K562 (cell line): ENCODE data around the gene DYRK1B. TPM values are rescaled to one million over a fixed set of nuclear protein-coding genes. Genes with fewer than 3 reads are reported as not detected.

Experiments
- CTBP1 ChIP-seq: fragments of 450-650 bp; IDR thresholded peaks from 2 replicates; pipeline ENCODE4 v1.6.1; 2016; ENCODE audit warnings: borderline replicate concordance
- GTF2F1 ChIP-seq: IDR thresholded peaks from 2 replicates; pipeline ENCODE4 v1.6.1; 2011; ENCODE audit warnings: low read depth, low read length, improper control_type of control experiment
- HNRNPLL ChIP-seq: fragments of 200-400 bp; formaldehyde crosslinking; IDR thresholded peaks from 2 replicates; pipeline ENCODE4 v1.6.1; 2017; ENCODE audit warnings: low read length, low read depth, mild to moderate bottlenecking; ENCODE audit not compliant: poor library complexity, severe bottlenecking
- ID3 ChIP-seq, 2 experiments: fragments of 250-450 bp in 1 of 2; fragments of 450-650 bp in 1 of 2; sonication (Bioruptor Pico) in 1 of 2; IDR thresholded peaks; 2 replicates each; pipeline versions ENCODE4 v1.6.1 to v1.8.0; 2016 to 2021; ENCODE audit warnings: mild to moderate bottlenecking in 2 of 2, moderate library complexity in 2 of 2, missing compliant biosample characterization in 1 of 2, missing genetic modification characterization in 1 of 2
- MAFG ChIP-seq: fragments of 450-650 bp; conservative IDR thresholded peaks from 2 replicates; pipeline ENCODE4 v1.6.1; 2016; ENCODE audit warnings: missing genetic modification characterization, missing compliant biosample characterization
- MED1 ChIP-seq: sonication (generic); formaldehyde crosslinking; IDR thresholded peaks from 2 replicates; pipeline ENCODE4 v1.8.1; 2023; ENCODE audit warnings: missing genetic modification reagents, borderline replicate concordance
- MITF ChIP-seq: IDR thresholded peaks from 2 replicates; pipeline ENCODE4 v1.6.1; 2014; ENCODE audit warnings: antibody characterized with exemption
- RBFOX2 ChIP-seq: fragments of 200-400 bp; formaldehyde crosslinking; IDR thresholded peaks from 2 replicates; pipeline ENCODE4 v1.6.1; 2017; ENCODE audit warnings: low read depth, mild to moderate bottlenecking, low read length, moderate library complexity
- REST ChIP-seq, 2 experiments: fragments of 450-650 bp; formaldehyde crosslinking in 1 of 2; IDR thresholded peaks; 2 replicates each; pipeline versions ENCODE4 v1.4.0 to v1.6.1; 2014 to 2020; ENCODE audit warnings: mild to moderate bottlenecking in 2 of 2, borderline replicate concordance in 1 of 2, low read depth in 1 of 2
- SP1 ChIP-seq: sonication (generic); formaldehyde crosslinking; IDR thresholded peaks from 2 replicates; pipeline ENCODE4 v1.8.1; 2022; ENCODE audit warnings: mild to moderate bottlenecking, missing genetic modification reagents
- TCFL5 ChIP-seq: fragments of 250-450 bp; sonication (Bioruptor Pico); conservative IDR thresholded peaks from 2 replicates; pipeline ENCODE4 v1.6.1; 2021; ENCODE audit warnings: mild to moderate bottlenecking, moderate library complexity, matching md5 sums
- ZHX1 ChIP-seq: fragments of 150-350 bp; conservative IDR thresholded peaks from 2 replicates; pipeline ENCODE4 v1.6.1; 2014; ENCODE audit warnings: low read length
- ZZZ3 ChIP-seq: fragments of 450-650 bp; IDR thresholded peaks from 2 replicates; pipeline ENCODE4 v1.6.1; 2016; ENCODE audit warnings: antibody characterized with exemption, mild to moderate bottlenecking, moderate library complexity
- polyA plus RNA-seq, 8 experiments: library from polyadenylated mRNA; depleted of rRNA in 4 of 8; stranded (reverse) in 5 of 8; unstranded in 3 of 8; fragments of >200 nt; fragmentation: Nextera tagmentation in 2 of 8; fragmentation: Illumina TruSeq in 1 of 8; extraction: Ambion mirVana in 2 of 8; extraction: Trizol in 1 of 8; gene quantifications; 2 replicates each; pipeline versions ENCODE4 v1.2.1 to v1.2.3, GENCODE V29; 2011 to 2014; ENCODE audit warnings: inconsistent platforms in 1 of 8, missing spikeins in 1 of 8
- total RNA-seq, 7 experiments: library from RNA; depleted of rRNA in 6 of 7; stranded (reverse); fragments of >200 nt in 6 of 7; fragmentation: Illumina TruSeq in 2 of 7; extraction: Trizol in 2 of 7; gene quantifications; 2 replicates each; pipeline versions ENCODE4 v1.2.1 to v1.2.3, GENCODE V29; 2011 to 2021; ENCODE audit warnings: low replicate concordance in 1 of 7

DYRK1B gene
- total and polyA plus RNA-seq, 9 of the 15 experiments (the other 6 are each of a cell fraction or from before 2014, with no cell fraction given): 0.91 to 5.2 (median 1.5) TPM; not detected in 2

- no peak for TF ChIP-seq ID3 (CRISPR knock-in tag; IDR thresholded peaks at IDR 0.05)
- peak; percentile 46; the same call in 1 of the 2 replicates for TF ChIP-seq ID3 (tag; IDR thresholded peaks at IDR 0.05)
- TF ChIP-seq ZZZ3: no peak
- TF ChIP-seq HNRNPLL: no peak
- no peak for TF ChIP-seq TCFL5 (CRISPR knock-in tag)
- no peak for TF ChIP-seq GTF2F1
- peak; percentile 86 for TF ChIP-seq RBFOX2
- no peak for TF ChIP-seq ZHX1
- peak; percentile 33; the same call in 1 of the 2 replicates for TF ChIP-seq MITF
- TF ChIP-seq MAFG (tag): no peak
- peak; percentile 52; the same call in 1 of the 2 replicates for TF ChIP-seq CTBP1
- TF ChIP-seq SP1 (CRISPR knock-in tag): peak; percentile 68; the same call in 1 of the 2 replicates
- TF ChIP-seq REST (IDR thresholded peaks at IDR 0.05; ENCODE audit: borderline replicate concordance): peak; percentile 88
- TF ChIP-seq REST (CRISPR knock-in tag; IDR thresholded peaks at IDR 0.05; ENCODE audit: low read depth): no peak
- no peak for TF ChIP-seq MED1 (CRISPR knock-in tag)
These were observed at the start of gene DYRK1B (continued) for GRCh38 chr19:39833464-39834286.
